SK-N-MC (cell line): Measurements from ENCODE around the gene CRYAB.

Experiments used
- EZH2 ChIP-seq: fragments of 200-600 bp; sonication (generic); IDR thresholded peaks from one replicate; pipeline ENCODE4 v1.6.1; 2017; ENCODE audit warnings: antibody characterized with exemption
- FOXP2 ChIP-seq: optimal IDR thresholded peaks from 2 replicates; pipeline ENCODE3; 2011; ENCODE audit warnings: mild to moderate bottlenecking, moderate library complexity; ENCODE audit not compliant: insufficient read depth; ENCODE audit errors: extremely low read length, control extremely low read depth
- POLR2AphosphoS5 ChIP-seq: IDR thresholded peaks from 2 replicates; pipeline ENCODE4 v1.6.1; 2012; ENCODE audit warnings: mild to moderate bottlenecking, low read depth, low read length, borderline replicate concordance

DNA sequence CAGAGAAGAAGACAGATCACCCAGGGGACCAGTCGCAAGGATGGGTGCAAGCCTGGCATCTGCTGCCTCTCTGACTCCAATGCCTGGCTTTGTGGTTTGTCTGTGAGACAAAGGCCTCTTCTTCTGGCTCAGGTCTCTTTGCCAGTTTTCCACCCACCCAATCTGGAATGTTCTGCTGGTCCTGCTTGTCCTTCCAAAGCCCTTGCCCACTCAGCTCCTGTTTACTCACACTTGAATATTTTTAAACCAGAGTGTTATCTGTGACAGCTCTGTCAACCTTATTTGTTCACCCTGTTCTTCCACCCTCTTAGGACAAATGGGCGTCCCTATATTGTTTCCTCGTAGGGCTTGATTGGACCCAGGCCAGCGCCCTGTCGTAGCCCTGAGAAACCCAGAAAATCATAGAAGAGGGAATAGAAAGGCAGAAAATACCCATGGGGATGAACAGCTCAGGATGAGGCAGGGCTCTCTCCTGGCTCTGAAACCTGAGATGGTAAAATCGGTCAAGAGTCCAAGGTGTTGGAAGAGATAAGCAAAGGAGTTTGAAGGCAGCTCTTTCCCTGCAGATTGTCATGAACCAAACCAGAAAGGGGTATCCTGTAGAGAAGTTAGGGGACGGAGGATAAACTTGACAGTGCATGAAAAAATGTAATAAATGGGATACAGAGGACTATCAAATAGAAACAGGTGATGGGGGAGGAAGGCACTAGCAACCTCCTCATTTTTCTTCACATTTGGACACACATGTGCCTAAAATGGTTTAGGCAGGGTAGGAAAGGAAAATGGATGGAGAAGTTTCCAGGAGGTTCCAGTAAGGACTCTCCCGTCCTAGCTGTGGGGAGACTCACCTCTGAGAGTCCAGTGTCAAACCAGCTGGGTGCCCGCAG is 651 bp downstream of the CRYAB start:
- no peak for TF ChIP-seq POLR2AphosphoS5
- no peak for TF ChIP-seq EZH2
- TF ChIP-seq FOXP2 = no peak
